Measurements from ENCODE around the gene VPS13D.

DNA sequence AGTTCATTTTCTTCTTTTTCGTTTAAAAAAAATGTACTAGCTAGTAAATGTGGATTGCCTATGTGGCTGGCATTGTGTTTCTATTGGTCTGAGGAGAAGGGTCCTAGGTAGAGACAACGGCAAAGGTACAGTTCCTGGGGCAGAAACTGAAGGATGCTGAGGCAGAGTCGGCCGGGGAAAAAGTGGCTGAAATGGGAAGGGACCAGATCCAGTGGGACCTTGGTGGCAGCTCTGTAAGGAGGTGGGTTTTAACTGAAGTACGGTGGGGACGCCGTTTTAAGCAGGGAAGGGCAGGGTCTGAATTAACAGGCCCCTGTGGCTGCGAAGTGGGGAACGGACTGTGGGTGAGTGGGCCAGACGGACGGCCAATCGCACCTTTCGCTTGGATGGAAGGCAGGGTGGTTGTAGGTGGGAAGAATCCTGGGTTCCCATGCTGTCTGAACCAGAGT, 420 bp upstream of the VPS13D start:
- TF ChIP-seq POLR2A (IDR thresholded peaks at IDR 0.05; ENCODE audit: low read length) (no peak), GATA1 (IDR thresholded peaks at IDR 0.05; ENCODE audit: low read depth, low read length) (no peak)

Measured in erythroblast (primary cell).